GM10266 (cell line): Measurements from ENCODE around the gene PARP9.

Experiments
- DNase-seq: peaks from one replicate; pipeline ENCODE4 v3.0.0; 2012; ENCODE audit errors: extremely low spot score
- TF ChIP-seq, protein P1 (sequence below): IDR thresholded peaks from 2 replicates; pipeline ENCODE4 v1.5.1; 2012; ENCODE audit warnings: mild to moderate bottlenecking, low read depth; ENCODE audit not compliant: control insufficient read depth, insufficient read depth; ENCODE audit errors: missing control alignments

The PARP9 gene

DNA sequence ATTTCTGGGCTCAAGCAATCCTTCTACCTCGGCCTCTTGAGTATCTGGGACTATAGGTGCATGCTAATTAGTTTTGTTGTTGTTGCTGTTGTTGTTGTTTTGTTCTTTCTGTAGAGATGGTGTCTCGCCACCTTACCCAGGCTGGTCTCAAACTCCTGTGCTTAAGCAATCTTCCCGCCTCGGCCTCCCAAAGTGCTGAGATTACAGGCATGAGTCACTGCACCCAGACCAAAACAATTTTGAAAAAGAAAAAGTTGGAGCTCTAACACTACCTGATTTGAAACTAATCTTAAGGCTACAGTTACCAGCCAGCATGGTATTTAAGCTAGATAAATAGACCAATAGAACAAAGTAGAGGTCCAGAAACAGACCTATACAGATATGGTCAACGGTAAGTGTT lies 79.1 kb downstream of the PARP9 start:
- DNase-seq = no peak
- TF ChIP-seq, protein P1, sequence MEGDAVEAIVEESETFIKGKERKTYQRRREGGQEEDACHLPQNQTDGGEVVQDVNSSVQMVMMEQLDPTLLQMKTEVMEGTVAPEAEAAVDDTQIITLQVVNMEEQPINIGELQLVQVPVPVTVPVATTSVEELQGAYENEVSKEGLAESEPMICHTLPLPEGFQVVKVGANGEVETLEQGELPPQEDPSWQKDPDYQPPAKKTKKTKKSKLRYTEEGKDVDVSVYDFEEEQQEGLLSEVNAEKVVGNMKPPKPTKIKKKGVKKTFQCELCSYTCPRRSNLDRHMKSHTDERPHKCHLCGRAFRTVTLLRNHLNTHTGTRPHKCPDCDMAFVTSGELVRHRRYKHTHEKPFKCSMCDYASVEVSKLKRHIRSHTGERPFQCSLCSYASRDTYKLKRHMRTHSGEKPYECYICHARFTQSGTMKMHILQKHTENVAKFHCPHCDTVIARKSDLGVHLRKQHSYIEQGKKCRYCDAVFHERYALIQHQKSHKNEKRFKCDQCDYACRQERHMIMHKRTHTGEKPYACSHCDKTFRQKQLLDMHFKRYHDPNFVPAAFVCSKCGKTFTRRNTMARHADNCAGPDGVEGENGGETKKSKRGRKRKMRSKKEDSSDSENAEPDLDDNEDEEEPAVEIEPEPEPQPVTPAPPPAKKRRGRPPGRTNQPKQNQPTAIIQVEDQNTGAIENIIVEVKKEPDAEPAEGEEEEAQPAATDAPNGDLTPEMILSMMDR = no peak

DNA sequence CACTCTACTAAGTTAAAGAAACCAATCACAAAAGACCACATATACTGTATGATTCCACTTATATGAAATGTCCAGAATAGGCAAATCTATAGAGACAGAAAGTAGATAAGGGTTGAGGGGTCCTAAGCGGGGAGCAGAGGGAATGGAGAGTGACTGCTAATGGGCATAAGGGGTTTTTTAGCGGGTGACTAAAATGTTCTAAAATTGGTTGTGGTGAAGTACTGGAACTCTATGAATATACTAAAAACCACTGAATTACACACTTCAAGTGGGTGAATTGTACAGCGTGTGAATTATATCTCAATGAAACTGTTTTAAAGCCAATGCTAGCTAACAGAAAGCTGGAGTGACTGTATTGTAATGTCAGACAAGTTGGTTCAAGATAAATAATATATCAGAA lies 82.7 kb downstream of the PARP9 start:
- no peak for DNase-seq
- TF ChIP-seq, protein P1 = no peak
